Left lung (tissue), 10 donors: ENCODE data around the gene CDK9. TPM values are rescaled to one million over a fixed set of nuclear protein-coding genes. Genes with fewer than 3 reads are reported as not detected.
A peak's percentile ranks its signal among the peaks of the same experiment; 100 is the strongest.
"Not testable (repeated sequence)": the region's sequence is repeated elsewhere in the genome, so short reads cannot be mapped to it uniquely, and the experiment has no call there.

Experiments used
- ATAC-seq: fragments of 200-7000 bp; cut with Tn5 transposase; one replicate; pipeline ENCODE4 v1.9.1; 2020; ENCODE audit warnings: moderate library complexity
- DNase-seq, 4 donors: peaks; one replicate each; pipeline ENCODE4 v3.0.0-alpha.2; 2013 to 2020
- H3K27ac ChIP-seq, 2 donors: fragments of 200-600 bp; sonication (generic) in 1 of 2; one replicate each; pipeline versions ENCODE4 v1.5.0 to v1.8.0; 2020 to 2021
- H3K27me3 ChIP-seq, 2 donors: fragments of 200-600 bp; sonication (generic) in 1 of 2; one replicate each; pipeline versions ENCODE4 v1.5.0 to v1.8.0; 2020 to 2021
- H3K36me3 ChIP-seq, 2 donors: fragments of 200-600 bp; sonication (generic) in 1 of 2; one replicate each; pipeline versions ENCODE4 v1.5.0 to v1.8.0; 2020 to 2021
- H3K4me1 ChIP-seq, 2 donors: fragments of 200-600 bp; one replicate each; pipeline ENCODE4 v1.8.0; 2021
- H3K4me3 ChIP-seq, 2 donors: fragments of 200-600 bp; sonication (generic) in 1 of 2; one replicate each; pipeline versions ENCODE4 v1.5.0 to v1.8.0; 2020 to 2021; ENCODE audit warnings: mild to moderate bottlenecking in 1 of 2
- H3K9me3 ChIP-seq, 2 donors: fragments of 200-600 bp; sonication (generic) in 1 of 2; one replicate each; pipeline versions ENCODE4 v1.5.0 to v1.8.0; 2020 to 2021
- CTCF ChIP-seq, 2 donors: fragments of 200-600 bp; sonication (generic) in 1 of 2; IDR thresholded peaks; one replicate each; pipeline versions ENCODE4 v1.5.0 to v1.8.0; 2021; ENCODE audit warnings: antibody characterized with exemption in 2 of 2
- intact Hi-C, 2 donors: fragments of 100-400 bp; cut with DNase I; formaldehyde crosslinking; loops; one replicate each; pipeline versions ENCODE4 v1.11.2 to v1.14.2; 2022
- polyA plus RNA-seq, 6 donors: library from polyadenylated mRNA; unstranded; fragments of 120-200 nt; gene quantifications; one replicate each; pipeline ENCODE4 v1.2.1, GENCODE V29; 2013; ENCODE audit not compliant: insufficient read length in 6 of 6
- total RNA-seq, 2 donors: library from RNA; stranded (reverse); fragmentation: NEBNext Ultra II Directional; extraction: Animal tissue kit (Norgen Biotek cat#: 25700); gene quantifications; one replicate each; pipeline ENCODE4 v1.2.1, GENCODE V29; 2021
- donor health status: DM: no; HTN: yes; CAD: no.
- donor health status: DM: no; HTN: no; CAD: no.

The CDK9 gene
- total and polyA plus RNA-seq, 8 donors = 56.0 to 83.4 (median 62.0) TPM

DNA sequence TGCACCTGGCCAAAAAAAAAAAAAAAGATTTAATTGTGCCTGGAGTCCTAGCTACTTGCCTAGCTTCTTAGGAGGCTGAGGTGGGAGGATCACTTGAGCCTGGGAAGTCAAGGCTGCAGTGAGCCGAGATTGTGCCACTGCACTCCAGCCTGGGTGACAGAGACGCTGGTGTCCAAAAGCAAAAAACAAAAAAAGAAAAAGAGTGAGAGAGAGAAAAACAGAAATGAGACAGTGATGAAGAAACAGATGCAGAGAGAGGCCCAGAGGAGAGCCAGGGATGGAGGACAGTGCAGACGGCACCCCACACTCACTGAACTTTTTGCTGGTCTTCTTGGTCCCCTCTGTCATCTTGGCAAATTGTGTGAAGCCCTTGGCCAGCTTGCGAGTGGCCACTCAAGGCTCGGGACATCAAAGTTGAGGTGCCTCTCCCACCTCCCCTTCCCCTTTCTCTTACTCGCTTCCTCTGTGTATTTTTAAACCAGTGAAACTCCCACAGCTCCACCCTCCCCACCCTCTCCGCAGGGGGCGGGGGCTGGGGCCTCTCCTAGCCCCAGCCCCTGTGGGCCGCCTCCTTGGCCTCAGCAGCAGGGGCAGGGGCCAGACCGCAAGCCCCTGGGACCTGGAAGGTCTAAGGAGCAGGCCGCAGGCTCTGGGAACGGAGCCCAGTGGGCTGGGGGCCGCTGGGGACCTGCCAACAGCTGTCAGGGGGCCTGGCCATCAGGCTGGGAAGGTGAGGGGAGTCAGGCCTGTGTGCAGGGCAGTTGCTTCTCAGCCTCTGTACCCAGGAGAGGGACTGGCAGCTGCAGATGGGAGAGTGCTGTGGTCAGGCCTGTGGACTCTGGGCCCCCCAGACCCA is 7.3 kb upstream of the CDK9 start, which contains the start of gene SH2D3C:
Gene SH2D3C (minus strand): TSS at position 387 of the 856 bp plus-strand sequence. CDS start 39 bp downstream, at position 348.
- intact Hi-C loops = no loop called here
- Histone ChIP-seq H3K4me1 (peaks cover 0 to 88% of the 10 kb centered on the region in 2 donors), H3K27me3 (no peaks in the 10 kb centered on the region), H3K4me3 (peak within 1 kb of the TSS in 1 of 2 donors; percentile 49), H3K36me3 (peaks cover 0 to 10% of the 10 kb centered on the region in 2 donors), H3K9me3 (no peaks in the 10 kb centered on the region), H3K27ac (peak within 1 kb of the TSS; percentile 75 to 98)
- peak in 1 of 4 donors; percentile 90 for DNase-seq
- no peak for TF ChIP-seq CTCF (IDR thresholded peaks at IDR 0.05)
- ATAC-seq = peak; percentile 36

DNA sequence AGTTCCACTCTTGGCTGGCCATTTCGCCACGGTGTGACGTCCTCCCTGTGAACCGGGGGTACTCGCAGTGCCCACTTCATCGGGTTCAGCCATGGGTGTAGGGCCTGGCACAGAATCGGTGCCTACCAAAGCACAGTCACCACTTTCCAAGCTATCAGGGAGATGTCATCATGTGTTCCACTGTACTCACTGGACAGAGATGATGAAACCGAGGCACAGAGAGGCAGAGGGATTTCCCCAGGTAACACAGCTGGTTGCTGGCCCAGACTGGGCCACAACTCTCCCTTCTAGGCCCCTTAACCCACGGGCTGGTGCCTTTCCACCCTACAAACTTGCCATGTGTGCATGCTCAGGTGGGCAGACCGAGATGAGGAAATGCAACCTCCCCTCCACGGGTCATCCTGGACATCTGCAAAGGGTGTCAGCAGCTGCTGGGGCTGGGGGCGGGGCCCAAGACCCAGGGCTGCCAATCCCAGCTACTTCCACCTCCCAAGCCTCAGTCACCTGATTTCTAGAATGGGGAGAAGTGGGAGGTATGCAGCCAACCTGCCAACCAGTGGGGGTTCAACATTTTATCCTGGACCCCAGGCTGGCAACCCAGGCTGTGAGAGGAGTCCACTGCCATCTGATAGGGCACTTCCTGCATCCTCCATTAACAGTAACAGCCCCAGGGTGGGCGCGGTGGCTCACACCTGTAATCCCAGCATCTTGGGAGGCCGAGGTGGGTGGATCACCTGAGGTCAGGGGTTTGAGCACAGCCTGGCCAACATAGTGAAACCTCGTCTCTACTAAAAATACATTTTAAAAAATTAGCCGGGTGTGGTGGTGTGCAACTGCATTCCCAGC is 6.5 kb upstream of the CDK9 start:
- no peak for DNase-seq

DNA sequence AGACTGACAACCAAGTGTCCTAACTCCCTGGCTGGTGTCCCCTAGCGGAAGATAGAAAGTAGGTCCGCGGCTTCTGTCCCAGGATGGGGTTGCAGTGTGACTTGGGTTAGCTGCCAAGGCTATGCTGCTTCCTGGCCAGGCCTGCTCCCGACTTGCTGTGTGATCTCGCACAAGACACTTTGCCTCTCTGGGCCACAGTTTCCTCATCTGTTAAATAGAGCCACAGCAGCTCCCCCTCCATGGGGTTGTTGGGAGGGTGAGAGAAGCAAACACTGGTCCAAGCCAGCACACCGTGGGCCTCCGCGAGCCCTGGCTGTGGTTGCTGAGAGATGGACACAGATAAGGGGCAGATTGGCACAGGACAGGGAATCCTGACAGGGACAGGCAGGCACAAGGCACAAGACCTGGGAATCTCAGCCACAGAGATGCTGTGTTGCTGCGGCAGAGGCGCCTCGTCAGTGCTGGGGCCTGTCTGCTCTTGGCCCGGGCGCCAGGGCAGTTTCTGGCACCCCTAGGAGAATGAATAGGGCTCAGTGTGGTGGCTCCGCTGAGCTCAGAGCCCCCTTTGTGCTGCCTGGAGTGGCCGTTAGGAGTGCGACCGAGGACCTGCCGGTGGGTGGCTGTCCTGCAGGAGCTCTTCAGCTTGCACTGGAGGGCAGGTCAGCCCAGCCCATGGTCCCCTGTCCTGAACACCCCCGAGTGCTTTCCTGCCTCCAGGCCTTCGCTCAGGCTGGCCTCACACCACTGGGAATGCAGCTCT is 5.5 kb upstream of the CDK9 start:
- peak in 1 of 4 donors; percentile 77 for DNase-seq
- Histone ChIP-seq H3K27ac (peak overlapping the region in 1 of 2 donors; percentile 98), H3K27me3 (no peaks in the 10 kb centered on the region), H3K9me3 (no peaks in the 10 kb centered on the region), H3K4me3 (no peak overlapping the region), H3K36me3 (no peaks in the 10 kb centered on the region), H3K4me1 (peaks cover 5 to 88% of the 10 kb centered on the region in 2 donors)
- no peak for TF ChIP-seq CTCF (IDR thresholded peaks at IDR 0.05)
- no peak for ATAC-seq
- intact Hi-C loops = no loop called here

More for the DNA sequence above, 6.5 kb upstream of the CDK9 start:
- peaks cover 0 to 1% of the 10 kb centered on the region in 2 donors for H3K36me3 ChIP-seq
- intact Hi-C loops = no loop called here
- H3K9me3 ChIP-seq = no peaks in the 10 kb centered on the region
- no peaks in the 10 kb centered on the region for H3K27me3 ChIP-seq
- H3K4me3 ChIP-seq = peak overlapping the region in 1 of 2 donors; percentile 49
- peaks cover 5 to 88% of the 10 kb centered on the region in 2 donors for H3K4me1 ChIP-seq
- H3K27ac ChIP-seq = peak overlapping the region; percentile 75 to 98
- TF ChIP-seq CTCF (IDR thresholded peaks at IDR 0.05) = no peak
- ATAC-seq = peak; percentile 24

- H3K27me3 ChIP-seq, ATAC-seq, H3K4me3 ChIP-seq, H3K9me3 ChIP-seq, H3K36me3 ChIP-seq, intact Hi-C loops, DNase-seq: not testable (repeated sequence)
- Histone ChIP-seq H3K4me1 (peaks cover 5 to 82% of the 10 kb centered on the region in 2 donors), H3K27ac (peak overlapping the region in 1 of 2 donors; percentile 98)
Measured at GRCh38 chr9:127780909-127781308, 4.9 kb upstream of the CDK9 start.

DNA sequence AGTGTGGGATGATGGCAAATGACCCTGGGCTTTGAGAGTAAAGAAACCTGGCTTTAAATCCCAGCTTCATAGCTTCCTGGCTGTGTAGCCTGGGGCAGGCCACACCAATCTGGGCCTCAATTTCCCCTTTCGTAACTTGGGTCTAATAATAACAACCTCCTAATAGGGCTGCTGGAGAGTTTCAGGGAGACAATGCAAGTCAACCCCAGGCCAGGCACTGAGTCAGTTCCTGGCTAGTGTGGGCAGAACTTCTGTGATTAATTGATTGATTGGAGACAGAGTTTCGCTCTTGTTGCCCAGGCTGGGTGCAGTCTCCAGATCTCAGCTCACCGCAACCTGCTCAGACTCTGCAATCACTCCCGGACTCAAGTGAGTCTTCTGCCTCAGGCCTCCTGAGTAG is 4.0 kb upstream of the CDK9 start:
- no peaks in the 10 kb centered on the region for H3K27me3 ChIP-seq
- no peaks in the 10 kb centered on the region for H3K9me3 ChIP-seq
- no peak for ATAC-seq
- peak overlapping the region in 1 of 2 donors; percentile 98 for H3K27ac ChIP-seq
- peaks cover 5 to 80% of the 10 kb centered on the region in 2 donors for H3K4me1 ChIP-seq
- DNase-seq = no peak
- H3K36me3 ChIP-seq = peaks cover 0 to under 1% of the 10 kb centered on the region in 2 donors
- no peak overlapping the region for H3K4me3 ChIP-seq
- TF ChIP-seq CTCF (IDR thresholded peaks at IDR 0.05) = no peak
- intact Hi-C loops = no loop called here
